ENCODE data around the gene MYOM1.

GRCh38 chr18:3236470-3236869, 16.7 kb upstream of the MYOM1 start:
- no peak for TF ChIP-seq TAF1 (IDR thresholded peaks at IDR 0.05; ENCODE audit: borderline replicate concordance, insufficient read depth, low read length)
- TF ChIP-seq SIN3A (IDR thresholded peaks at IDR 0.05; ENCODE audit: borderline replicate concordance, insufficient read depth, low read length): no peak
- no peak for TF ChIP-seq POLR2AphosphoS5 (IDR thresholded peaks at IDR 0.05; ENCODE audit: low read depth, low read length)
- TF ChIP-seq REST (IDR thresholded peaks at IDR 0.05; ENCODE audit: insufficient read depth in 1 of 2, low read depth in 2 of 2, low read length in 2 of 2): no peak
